Heart left ventricle (tissue), 13 donors: ENCODE data around the gene UHRF1.
"Not testable (repeated sequence)": the region's sequence is repeated elsewhere in the genome, so short reads cannot be mapped to it uniquely, and the experiment has no call there.

ENCODE experiments used
- POLR2A ChIP-seq, 2 donors: fragments of 450-650 bp; IDR thresholded peaks; one replicate each; pipeline ENCODE4 v1.6.1; 2017; ENCODE audit warnings: antibody characterized with exemption in 2 of 2, mild to moderate bottlenecking in 2 of 2, moderate library complexity in 2 of 2
- TF ChIP-seq, protein P1 (sequence below), 12 donors: fragments of 200-600 bp; sonication (generic) in 4 of 12; IDR thresholded peaks; one replicate each; pipeline versions ENCODE4 v1.5.0 to v1.8.0; 2018 to 2022; ENCODE audit warnings: antibody characterized with exemption in 12 of 12, mild to moderate bottlenecking in 5 of 12
- donor health status: ischemic (EF 13 %, LVEDD 7.1; RV severe dilation, severe dysfunction).
- donor health status: DM: no; HTN: yes; CAD: no.
- donor health status: DM: no; HTN: no; CAD: no.
- donor health status: ischemic (EF 25% LVEDD 6.9; RV normal size, moderate dysfunction).
- donor health status: ischemic (EF 25% LVEDD 5.7; RV mildly dilated, moderate dysfunction).
- donor health status: ischemic (EF 35%, LVEDD 5.7; RV mildly dilated, moderate dysfunction).
- donor health status: nonischemic (EF 11% LVEDD 7.7; RV severe dilation, severe dysfunction).
- donor health status: DM: yes; HTN: yes; CAD: no.
- donor health status: PGD.
- donor health status: ischemic (EF 29% LVEDD 5.4; RV normal size, mild dysfunction).
- donor health status: nonischemic (EF 23%, LVEDD 6.1; RV moderate dilation, normal function).

DNA sequence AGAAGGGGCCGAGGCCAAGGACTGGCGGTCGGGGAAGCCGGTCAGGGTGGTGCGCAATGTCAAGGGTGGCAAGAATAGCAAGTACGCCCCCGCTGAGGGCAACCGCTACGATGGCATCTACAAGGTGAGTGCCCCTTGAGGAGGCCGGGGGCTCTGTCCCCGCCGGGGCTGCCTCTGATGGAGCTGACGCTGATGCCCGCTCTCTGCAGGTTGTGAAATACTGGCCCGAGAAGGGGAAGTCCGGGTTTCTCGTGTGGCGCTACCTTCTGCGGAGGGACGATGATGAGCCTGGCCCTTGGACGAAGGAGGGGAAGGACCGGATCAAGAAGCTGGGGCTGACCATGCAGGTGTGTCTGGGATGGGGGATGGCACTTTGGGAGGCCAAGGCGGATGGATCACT is 41.3 kb downstream of the UHRF1 start:
- TF ChIP-seq, protein P1, sequence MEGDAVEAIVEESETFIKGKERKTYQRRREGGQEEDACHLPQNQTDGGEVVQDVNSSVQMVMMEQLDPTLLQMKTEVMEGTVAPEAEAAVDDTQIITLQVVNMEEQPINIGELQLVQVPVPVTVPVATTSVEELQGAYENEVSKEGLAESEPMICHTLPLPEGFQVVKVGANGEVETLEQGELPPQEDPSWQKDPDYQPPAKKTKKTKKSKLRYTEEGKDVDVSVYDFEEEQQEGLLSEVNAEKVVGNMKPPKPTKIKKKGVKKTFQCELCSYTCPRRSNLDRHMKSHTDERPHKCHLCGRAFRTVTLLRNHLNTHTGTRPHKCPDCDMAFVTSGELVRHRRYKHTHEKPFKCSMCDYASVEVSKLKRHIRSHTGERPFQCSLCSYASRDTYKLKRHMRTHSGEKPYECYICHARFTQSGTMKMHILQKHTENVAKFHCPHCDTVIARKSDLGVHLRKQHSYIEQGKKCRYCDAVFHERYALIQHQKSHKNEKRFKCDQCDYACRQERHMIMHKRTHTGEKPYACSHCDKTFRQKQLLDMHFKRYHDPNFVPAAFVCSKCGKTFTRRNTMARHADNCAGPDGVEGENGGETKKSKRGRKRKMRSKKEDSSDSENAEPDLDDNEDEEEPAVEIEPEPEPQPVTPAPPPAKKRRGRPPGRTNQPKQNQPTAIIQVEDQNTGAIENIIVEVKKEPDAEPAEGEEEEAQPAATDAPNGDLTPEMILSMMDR (IDR thresholded peaks at IDR 0.05): not testable (repeated sequence)
- TF ChIP-seq POLR2A (IDR thresholded peaks at IDR 0.05): not testable (repeated sequence)
